H1 (cell line): ENCODE measurements around the gene PIP5K1C. TPM values are rescaled to one million over a fixed set of nuclear protein-coding genes. Genes with fewer than 3 reads are reported as not detected.

Experiments used
- BCL11A ChIP-seq, 2 experiments: IDR thresholded peaks; one replicate each; pipeline ENCODE4 v1.6.1; 2011; ENCODE audit warnings: low read depth in 2 of 2, low read length in 2 of 2, mild to moderate bottlenecking in 2 of 2
- CBX5 ChIP-seq: fragments of 300-800, 300-1000 bp; sonication (generic); IDR thresholded peaks from 2 replicates; pipeline ENCODE4 v1.7.1; 2016; ENCODE audit warnings: antibody characterized with exemption, low read length, low read depth
- EP300 ChIP-seq, 2 experiments: IDR thresholded peaks; 1 replicate in 1 of 2; 2 replicates in 1 of 2; pipeline ENCODE4 v1.6.1; 2011 to 2012; ENCODE audit warnings: low read depth in 2 of 2, low read length in 2 of 2, mild to moderate bottlenecking in 2 of 2, borderline replicate concordance in 1 of 2, inconsistent platforms in 1 of 2, moderate library complexity in 1 of 2
- EZH2 ChIP-seq: fragments of 200-600 bp; sonication (generic); IDR thresholded peaks from 2 replicates; pipeline ENCODE4 v1.7.1; 2012; ENCODE audit warnings: low read depth, mild to moderate bottlenecking, moderate library complexity, low read length, inconsistent platforms; ENCODE audit not compliant: severe bottlenecking
- FOSL1 ChIP-seq: IDR thresholded peaks from 2 replicates; pipeline ENCODE4 v1.6.1; 2011; ENCODE audit warnings: mild to moderate bottlenecking, low read depth, low read length, moderate library complexity; ENCODE audit not compliant: insufficient read depth
- JUN ChIP-seq: IDR thresholded peaks from 2 replicates; pipeline ENCODE4 v1.6.1; 2011; ENCODE audit warnings: low read depth, mild to moderate bottlenecking, improper control_type of control experiment, low read length
- JUND ChIP-seq: IDR thresholded peaks from 2 replicates; pipeline ENCODE4 v1.6.1; 2011; ENCODE audit warnings: mild to moderate bottlenecking, improper control_type of control experiment, low read length
- KDM5A ChIP-seq: fragments of 200-600 bp; IDR thresholded peaks from 2 replicates; pipeline ENCODE4 v1.7.1; 2012; ENCODE audit warnings: mild to moderate bottlenecking, low read length, inconsistent platforms, mixed read lengths
- MAFK ChIP-seq: IDR thresholded peaks from 2 replicates; pipeline ENCODE4 v1.6.1; 2012; ENCODE audit warnings: low read depth, mild to moderate bottlenecking, improper control_type of control experiment, low read length
- RBBP5 ChIP-seq: IDR thresholded peaks from 2 replicates; pipeline ENCODE4 v1.7.1; 2012; ENCODE audit warnings: low read depth, mild to moderate bottlenecking, inconsistent platforms, low read length, moderate library complexity, borderline replicate concordance
- polyA plus RNA-seq, 7 experiments: library from polyadenylated mRNA; depleted of rRNA in 3 of 7; stranded (reverse) in 5 of 7; unstranded in 2 of 7; fragments of >200 nt in 5 of 7; fragments of 200-250 nt in 2 of 7; gene quantifications; 1 replicate in 5 of 7; 2 replicates in 1 of 7; 4 replicates in 1 of 7; pipeline versions ENCODE4 v1.2.1 to v1.2.3, GENCODE V29; 2011 to 2013; ENCODE audit warnings: missing spikeins in 2 of 7, mixed read lengths in 2 of 7
- total RNA-seq: library from RNA; stranded (reverse); fragmentation: NEBNext Ultra II Directional; extraction: Animal tissue kit (Norgen Biotek cat#: 25700); gene quantifications from 2 replicates; pipeline ENCODE4 v1.2.1, GENCODE V29; 2021

The PIP5K1C gene
- total and polyA plus RNA-seq, 2 of the 8 experiments (the other 6 are each of a cell fraction or from before 2014, with no cell fraction given) = 10.6 to 32.9 TPM

DNA sequence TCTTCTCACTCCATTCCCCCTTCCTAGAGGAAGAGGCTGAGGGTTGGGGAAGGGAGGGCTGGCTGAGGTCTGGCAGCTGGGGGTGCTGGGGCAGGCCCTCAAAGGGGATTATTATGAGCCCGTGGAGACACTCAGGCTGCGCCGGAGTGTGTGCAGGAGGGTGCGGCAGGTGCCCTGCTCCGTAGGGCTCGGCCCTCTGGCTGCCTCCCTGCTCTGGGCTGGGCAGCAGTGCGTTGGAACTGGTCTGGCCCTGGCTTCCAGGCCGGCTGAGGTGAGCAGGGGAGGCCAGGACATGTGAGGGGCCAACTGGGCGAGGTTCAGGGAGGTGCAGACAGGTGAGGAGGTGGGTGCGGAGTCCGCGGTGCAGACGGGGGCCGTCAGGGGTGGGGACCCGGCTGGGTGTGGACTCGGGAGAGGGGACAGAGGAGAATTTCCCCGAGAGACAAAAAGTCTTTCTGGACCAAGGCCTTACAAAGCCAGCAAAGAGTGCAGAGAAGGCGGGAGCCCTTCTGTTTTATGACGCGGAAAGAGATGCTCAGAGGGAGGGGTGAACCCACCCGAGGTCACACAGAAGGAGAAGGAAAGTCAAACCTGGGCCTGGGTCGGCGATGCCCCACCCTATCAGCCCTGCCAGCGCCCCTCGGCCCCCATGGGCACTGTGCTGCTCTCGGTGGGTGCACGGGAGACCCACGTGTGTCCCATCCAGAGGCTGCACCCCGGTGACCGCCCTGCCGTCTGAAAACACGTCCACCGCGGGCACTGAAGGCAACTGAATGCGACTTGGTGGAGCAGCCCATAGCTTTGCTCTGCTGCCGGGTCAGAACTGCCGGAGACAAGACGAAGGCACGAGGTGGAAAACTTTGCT lies 31.0 kb downstream of the PIP5K1C start (continued):
- TF ChIP-seq EZH2 = no peak
- no peak for TF ChIP-seq RBBP5
- no peak for TF ChIP-seq MAFK
- no peak for TF ChIP-seq EP300 (IDR thresholded peaks at IDR 0.05; ENCODE audit: borderline replicate concordance in 1 of 2, low read depth in 2 of 2, low read length in 2 of 2)
- TF ChIP-seq BCL11A (IDR thresholded peaks at IDR 0.05; ENCODE audit: low read depth in 2 of 2, low read length in 2 of 2) = no peak
- TF ChIP-seq KDM5A = no peak
- TF ChIP-seq JUN = no peak
- TF ChIP-seq JUND = no peak
- TF ChIP-seq CBX5 = no peak
- no peak for TF ChIP-seq FOSL1
- TF ChIP-seq, all 59 proteins: peak for 0
